Inflammatory macrophage treated with lipopolysaccharide for 1 hour (primary cell): ENCODE results near the gene VPS51.
A peak's percentile ranks its signal among the peaks of the same experiment; 100 is the strongest.
"Not testable (repeated sequence)": the region's sequence is repeated elsewhere in the genome, so short reads cannot be mapped to it uniquely, and the experiment has no call there.

Source experiments
- DNase-seq, 2 donors: peaks; one replicate each; pipeline ENCODE4 v3.0.0-alpha.2; 2020 to 2022

The VPS51 gene

GRCh38 chr11:65136515-65137096, 40.6 kb downstream of the VPS51 start:
- no peak for DNase-seq

- DNase-seq: no peak
These were observed 46.0 kb downstream of the VPS51 start for GRCh38 chr11:65141896-65142494.

GRCh38 chr11:65147352-65148075, 51.5 kb downstream of the VPS51 start:
- no peak for DNase-seq

GRCh38 chr11:65148657-65149056, 52.6 kb downstream of the VPS51 start:
- DNase-seq: no peak

- not testable (repeated sequence) for DNase-seq
These were observed 54.1 kb downstream of the VPS51 start for GRCh38 chr11:65150131-65150508.

GRCh38 chr11:65150509-65151299, 54.7 kb downstream of the VPS51 start:
- DNase-seq: peak; percentile 81 to 83

GRCh38 chr11:65151331-65151899, 55.4 kb downstream of the VPS51 start:
- DNase-seq: peak in 1 of 2 donors; percentile 21

GRCh38 chr11:65152122-65152521, 56.1 kb downstream of the VPS51 start:
- DNase-seq: peak in 1 of 2 donors; percentile 40

- DNase-seq: peak in 1 of 2 donors; percentile 21
These were observed 60.2 kb downstream of the VPS51 start for GRCh38 chr11:65156256-65156655.

GRCh38 chr11:65156926-65157325, 60.9 kb downstream of the VPS51 start:
- no peak for DNase-seq

- DNase-seq: peak; percentile 49 to 61
These were observed 61.3 kb downstream of the VPS51 start for GRCh38 chr11:65157336-65157735.

GRCh38 chr11:65159012-65159411, 63.0 kb downstream of the VPS51 start:
- DNase-seq: no peak

GRCh38 chr11:65160643-65161042, 64.6 kb downstream of the VPS51 start:
- no peak for DNase-seq
